NCI-H524 (cell line): Measurements from ENCODE around the gene OR5K2.
A peak's percentile ranks its signal among the peaks of the same experiment; 100 is the strongest.

Experiments
- DNase-seq, 2 experiments: peaks; one replicate each; lab custom pipeline; 2025; lab: John Stamatoyannopoulos, UW

OR5K2 gene

GRCh38 chr3:98522544-98523281 lies 25.2 kb downstream of the OR5K2 start, which contains the start of gene CLDND1:
Gene CLDND1, minus strand, starts transcription at chr3:98522902. Its CDS starts 1,478 bp downstream, at chr3:98521424.
- DNase-seq, result peak; percentile 98 to 99

DNA sequence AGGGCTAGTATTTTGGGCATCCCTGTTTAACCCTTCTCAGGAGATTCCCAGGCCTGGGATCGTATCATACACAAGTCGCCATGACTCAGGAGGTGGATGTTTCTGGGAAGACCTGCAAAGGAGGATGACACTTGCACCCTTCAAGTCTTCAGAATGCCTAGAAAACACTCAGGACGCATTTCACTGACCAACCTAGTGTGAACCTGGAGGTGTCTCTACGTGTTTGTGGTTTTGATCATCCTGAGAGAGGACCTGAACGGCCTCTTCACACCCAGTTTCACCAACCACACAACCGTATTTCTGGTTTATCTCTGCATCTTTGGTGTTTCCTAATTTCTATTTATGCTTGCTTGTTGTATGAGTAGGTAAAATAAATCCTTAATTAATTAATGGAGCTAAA lies 28.0 kb downstream of the OR5K2 start:
- no peak for DNase-seq

DNA sequence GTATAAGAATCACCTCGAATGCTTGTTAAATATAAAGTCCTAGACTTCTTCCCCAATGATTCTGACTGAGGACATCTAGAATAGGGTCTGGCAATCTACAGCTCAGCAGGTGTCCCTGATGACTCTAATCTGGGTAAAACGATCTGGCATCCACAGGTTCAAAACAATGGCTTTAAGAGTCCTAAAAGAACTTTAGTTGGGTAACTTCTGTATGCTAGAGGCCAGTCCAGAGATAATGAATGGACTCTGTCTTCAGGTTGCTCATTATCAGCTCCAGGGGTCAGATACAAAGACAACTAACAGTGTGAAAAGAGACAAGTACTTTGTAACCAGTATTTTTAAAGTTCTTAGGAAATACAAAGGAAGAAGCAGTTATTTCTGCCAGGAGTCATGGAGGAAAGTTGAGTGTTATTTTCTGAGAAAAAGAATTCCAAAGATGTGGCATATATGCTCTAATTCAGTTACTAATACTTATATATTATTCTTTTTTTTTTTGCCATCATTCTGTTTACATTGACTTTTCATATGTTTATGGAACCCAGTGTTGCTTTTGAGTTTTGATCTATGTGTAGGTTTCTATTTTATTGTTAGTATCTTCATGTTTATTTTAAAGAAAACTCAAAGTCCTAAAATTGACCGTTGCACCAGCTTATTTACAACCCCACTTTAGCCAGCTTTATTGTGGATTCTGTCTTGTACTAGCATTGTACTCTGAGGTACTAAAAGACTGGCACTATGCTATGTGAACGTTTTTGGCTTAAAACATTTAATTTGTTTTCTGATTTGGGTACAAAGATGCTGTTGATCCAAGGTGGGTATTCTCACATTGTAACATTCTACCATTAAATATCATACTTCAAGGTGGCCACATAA lies 31.2 kb downstream of the OR5K2 start:
- no peak for DNase-seq

- no peak for DNase-seq
Measured at GRCh38 chr3:98529856-98530459, 32.5 kb downstream of the OR5K2 start.

DNA sequence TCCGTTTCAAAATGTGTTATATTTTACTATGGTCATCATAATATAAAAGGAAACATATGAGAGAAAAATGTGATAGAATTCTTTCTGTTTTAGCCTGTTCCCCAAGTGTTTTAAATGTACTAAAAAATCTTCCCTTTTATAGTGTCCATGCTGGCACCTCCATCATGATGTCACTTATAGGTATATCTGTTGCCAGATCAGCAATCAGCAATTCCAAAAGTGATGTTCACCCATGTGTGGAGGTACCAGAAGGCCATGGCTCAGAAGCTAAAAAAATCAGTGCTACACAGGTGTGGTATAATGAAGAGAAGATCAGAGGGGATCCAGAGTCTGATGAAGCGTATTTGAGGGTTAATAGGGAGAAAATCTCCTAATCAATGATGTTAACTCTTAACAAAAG lies 33.2 kb downstream of the OR5K2 start:
- DNase-seq, result no peak

- DNase-seq, result no peak
Measured at GRCh38 chr3:98531622-98532274, 34.3 kb downstream of the OR5K2 start, which contains the start of gene GPR15. Gene GPR15, plus strand, starts transcription at chr3:98531978. Its CDS starts 56 bp downstream, at chr3:98532034.

DNA sequence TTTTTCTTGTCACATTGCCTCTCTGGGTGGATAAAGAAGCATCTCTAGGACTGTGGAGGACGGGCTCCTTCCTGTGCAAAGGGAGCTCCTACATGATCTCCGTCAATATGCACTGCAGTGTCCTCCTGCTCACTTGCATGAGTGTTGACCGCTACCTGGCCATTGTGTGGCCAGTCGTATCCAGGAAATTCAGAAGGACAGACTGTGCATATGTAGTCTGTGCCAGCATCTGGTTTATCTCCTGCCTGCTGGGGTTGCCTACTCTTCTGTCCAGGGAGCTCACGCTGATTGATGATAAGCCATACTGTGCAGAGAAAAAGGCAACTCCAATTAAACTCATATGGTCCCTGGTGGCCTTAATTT lies 34.8 kb downstream of the OR5K2 start:
- no peak for DNase-seq

DNA sequence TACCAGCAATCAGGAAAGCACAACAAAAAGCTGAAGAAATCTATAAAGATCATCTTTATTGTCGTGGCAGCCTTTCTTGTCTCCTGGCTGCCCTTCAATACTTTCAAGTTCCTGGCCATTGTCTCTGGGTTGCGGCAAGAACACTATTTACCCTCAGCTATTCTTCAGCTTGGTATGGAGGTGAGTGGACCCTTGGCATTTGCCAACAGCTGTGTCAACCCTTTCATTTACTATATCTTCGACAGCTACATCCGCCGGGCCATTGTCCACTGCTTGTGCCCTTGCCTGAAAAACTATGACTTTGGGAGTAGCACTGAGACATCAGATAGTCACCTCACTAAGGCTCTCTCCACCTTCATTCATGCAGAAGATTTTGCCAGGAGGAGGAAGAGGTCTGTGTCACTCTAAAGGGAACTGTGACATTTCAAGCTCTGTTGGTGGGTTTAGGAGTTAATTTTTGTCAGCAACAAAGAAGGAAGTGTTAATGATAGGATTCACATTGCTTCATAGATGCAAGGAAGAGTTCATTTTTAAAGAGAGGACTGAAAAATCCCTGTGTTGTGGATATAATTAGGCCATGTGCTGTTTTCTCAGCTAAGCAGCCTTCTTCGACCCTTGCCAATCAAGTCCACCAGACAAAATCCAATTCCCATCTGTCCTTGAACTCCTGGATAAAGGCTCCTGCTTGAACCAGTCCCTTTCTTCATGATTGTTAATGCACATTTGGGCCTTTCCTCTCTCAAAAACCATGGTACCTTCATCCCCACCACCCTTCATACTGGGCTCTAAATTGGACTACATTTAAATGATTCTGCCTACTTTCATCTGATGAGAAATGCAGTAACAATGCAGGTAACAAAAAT lies 35.5 kb downstream of the OR5K2 start:
- DNase-seq, result no peak

DNA sequence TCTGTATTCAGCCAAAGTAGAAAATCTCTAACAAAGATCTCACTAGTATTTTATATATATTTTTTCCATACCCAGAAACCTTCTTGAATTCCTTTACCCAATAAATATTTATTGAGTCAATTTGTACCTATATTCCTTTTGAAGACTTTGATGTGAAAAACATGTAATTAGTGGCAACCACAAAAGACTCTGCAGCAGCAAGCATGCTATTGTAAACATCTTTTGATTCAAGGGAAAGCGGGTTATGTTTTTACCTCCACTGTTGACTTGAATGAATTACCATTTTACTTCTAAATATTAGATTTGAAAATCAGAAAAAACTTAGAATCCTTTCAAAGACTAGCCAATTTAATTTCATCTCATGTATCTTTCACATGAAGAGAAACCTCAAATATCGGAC lies 36.7 kb downstream of the OR5K2 start:
- no peak for DNase-seq

GRCh38 chr3:98534734-98535133 lies 37.3 kb downstream of the OR5K2 start:
- no peak for DNase-seq

DNA sequence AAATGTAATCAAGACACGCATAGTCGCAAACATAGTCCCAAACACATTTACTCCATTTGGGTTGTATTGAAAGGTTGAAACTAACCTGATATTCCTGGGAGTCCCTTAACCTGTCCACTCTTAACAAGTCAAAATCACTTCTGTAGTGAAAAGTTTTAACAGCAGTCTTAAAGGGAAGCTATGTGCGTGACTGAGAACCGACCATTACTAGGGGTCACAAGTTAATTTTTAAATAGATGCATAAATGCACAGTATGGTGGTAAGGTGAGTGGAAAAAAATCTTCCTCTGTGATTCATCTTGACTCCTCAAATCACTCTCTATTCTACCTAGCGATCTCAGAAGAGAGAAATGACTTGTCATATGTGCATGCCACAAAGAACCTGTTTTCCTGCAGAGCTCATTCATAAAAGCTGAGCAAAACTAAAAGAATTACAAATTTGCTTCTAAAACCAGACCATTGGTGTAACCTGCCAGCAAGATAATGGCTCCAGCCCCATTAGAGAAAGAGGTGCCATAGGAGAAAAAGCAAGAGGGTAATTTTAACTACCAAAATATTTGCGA lies 39.1 kb downstream of the OR5K2 start:
- DNase-seq, result no peak

GRCh38 chr3:98540346-98540745 lies 42.9 kb downstream of the OR5K2 start:
- DNase-seq, result no peak

- no peak for DNase-seq
Measured at GRCh38 chr3:98541695-98542094, 44.2 kb downstream of the OR5K2 start.

- no peak for DNase-seq
Measured at GRCh38 chr3:98542623-98543022, 45.1 kb downstream of the OR5K2 start.

DNA sequence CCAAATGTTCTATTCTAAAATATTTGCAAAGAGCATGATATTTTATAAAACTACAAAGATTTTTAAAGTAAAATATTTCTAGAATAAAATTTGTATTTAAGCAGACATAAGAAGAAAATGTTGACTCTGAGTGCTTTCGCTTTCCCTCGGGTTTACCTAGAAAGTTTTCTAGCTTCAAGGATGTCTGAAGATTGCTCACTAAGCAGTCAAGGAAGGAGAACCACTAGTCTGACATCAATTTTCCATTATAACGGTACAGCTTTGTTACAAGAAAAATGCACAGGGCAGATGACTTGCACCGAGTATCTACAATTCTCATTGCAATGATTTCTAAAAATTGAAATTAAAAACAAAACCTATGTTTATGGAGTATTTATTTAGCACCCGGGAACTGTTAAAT lies 48.5 kb downstream of the OR5K2 start:
- no peak for DNase-seq
